MG63 (cell line): ENCODE data around the gene NEDD8. TPM values are rescaled to one million over a fixed set of nuclear protein-coding genes. Genes with fewer than 3 reads are reported as not detected.

ENCODE experiments used
- DNase-seq: peaks from one replicate; pipeline ENCODE4 v3.0.0-alpha.2; 2020
- H3K27me3 ChIP-seq: fragments of 250-450 bp; sonication (Bioruptor Pico); 2 replicates; pipeline ENCODE4 v1.5.1; 2020; ENCODE audit warnings: mild to moderate bottlenecking, moderate library complexity
- H3K36me3 ChIP-seq: fragments of 250-450 bp; sonication (Bioruptor Pico); 2 replicates; pipeline ENCODE4 v1.5.1; 2020; ENCODE audit warnings: mild to moderate bottlenecking, moderate library complexity
- H3K4me3 ChIP-seq: fragments of 250-450 bp; sonication (Bioruptor Pico); 2 replicates; pipeline ENCODE4 v1.5.1; 2020; ENCODE audit warnings: mild to moderate bottlenecking, moderate library complexity
- H3K9me3 ChIP-seq: fragments of 250-450 bp; sonication (Bioruptor Pico); 2 replicates; pipeline ENCODE4 v1.5.1; 2020; ENCODE audit warnings: mild to moderate bottlenecking, moderate library complexity
- total RNA-seq: library from RNA; depleted of rRNA; stranded (reverse); fragments of >200 nt; shearing (Covaris generic); gene quantifications from 2 replicates; pipeline ENCODE4 v1.2.3, GENCODE V29; 2014; ENCODE audit warnings: low replicate concordance

NEDD8 gene
- total RNA-seq, 1 experiment from 2014 or later: 138 TPM

DNA sequence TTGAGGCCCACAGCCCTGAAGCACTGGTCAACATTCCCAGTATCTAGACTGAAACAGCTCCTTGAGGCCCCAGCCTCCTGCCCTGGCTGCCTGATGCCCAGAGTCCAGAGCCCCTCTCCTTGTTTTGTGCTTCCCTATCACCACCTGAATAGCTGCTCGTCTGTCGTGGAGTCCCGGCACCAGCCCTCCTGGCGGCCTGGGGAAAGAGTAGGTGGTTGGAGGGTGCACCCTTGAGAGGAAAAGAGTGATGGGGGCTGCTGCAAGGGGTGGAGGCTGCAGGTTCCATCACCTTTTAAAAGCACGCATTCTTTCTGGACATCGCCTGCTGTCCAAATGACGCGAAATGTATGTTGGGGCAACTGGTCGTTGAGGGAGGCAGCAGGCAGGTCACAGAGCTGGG is 36.1 kb upstream of the NEDD8 start:
- Histone ChIP-seq H3K4me3 (no peak overlapping the region), H3K27me3 (no peaks in the 10 kb centered on the region), H3K36me3 (no peaks in the 10 kb centered on the region), H3K9me3 (no peaks in the 10 kb centered on the region)
- DNase-seq: no peak

DNA sequence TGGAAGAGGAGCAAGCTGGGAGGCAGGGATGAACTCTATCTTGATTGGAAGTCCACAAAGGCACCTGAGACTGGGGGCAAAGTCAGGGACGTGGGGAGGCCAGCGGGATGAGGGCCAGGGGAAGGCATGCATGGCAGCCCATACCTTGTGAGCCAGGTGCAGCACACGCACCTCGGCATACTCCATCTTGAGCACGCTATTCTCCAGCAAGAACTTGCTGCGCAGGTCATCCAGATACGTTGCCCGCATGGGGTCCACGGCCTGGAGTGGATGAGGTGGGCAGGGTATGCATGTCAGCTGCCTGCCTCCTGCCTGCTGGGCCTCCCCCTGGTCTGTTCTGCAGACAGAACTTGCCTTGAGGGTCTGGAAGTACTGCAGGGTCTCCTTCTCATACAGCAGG is 35.3 kb upstream of the NEDD8 start:
- no peaks in the 10 kb centered on the region for H3K9me3 ChIP-seq
- H3K36me3 ChIP-seq: no peaks in the 10 kb centered on the region
- no peak overlapping the region for H3K4me3 ChIP-seq
- no peaks in the 10 kb centered on the region for H3K27me3 ChIP-seq
- no peak for DNase-seq

DNA sequence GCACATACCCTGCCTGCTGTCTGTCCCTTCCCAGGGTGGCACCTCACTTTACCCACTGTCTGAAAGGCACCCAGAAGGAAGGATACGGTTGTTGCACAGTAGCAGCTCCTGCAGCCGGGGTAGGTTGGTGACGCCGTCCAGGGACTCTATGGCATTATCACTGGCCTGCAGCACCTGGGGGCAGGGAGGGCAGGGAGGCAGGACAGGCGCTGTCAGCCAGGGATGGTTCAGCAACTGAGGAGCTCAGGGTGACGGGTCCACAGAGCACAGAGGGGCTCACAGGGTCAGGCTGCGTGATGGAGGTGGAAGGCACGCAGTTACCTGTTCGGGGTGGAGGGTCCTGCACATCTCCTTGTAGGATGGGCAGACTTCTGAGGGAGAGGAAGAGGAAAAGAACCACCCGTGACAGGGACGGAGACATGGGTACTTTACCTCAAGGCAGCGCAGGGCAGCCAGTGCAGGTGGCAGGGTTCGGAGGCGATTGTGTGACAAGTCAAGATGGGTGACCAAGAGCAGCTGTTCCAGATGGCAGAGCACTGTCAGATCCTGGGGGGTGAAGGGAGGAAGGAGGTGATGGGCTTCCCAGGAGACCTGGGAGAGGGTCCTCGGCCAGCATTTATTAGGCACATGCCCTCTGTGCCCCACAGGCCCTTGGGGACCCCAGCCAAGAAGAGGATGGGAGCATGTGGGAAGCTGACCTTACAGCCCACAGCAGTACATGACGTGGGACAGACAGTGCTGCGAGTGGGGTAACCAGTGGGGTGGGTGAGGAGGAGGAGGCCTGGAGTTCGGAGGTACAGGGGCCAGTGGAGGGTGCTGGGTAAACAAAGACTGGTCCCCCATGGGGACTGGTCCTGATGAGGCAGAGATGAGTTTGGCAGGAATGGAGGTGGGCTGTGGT is 34.4 kb upstream of the NEDD8 start:
- Histone ChIP-seq H3K4me3 (no peak overlapping the region), H3K27me3 (no peaks in the 10 kb centered on the region), H3K9me3 (no peaks in the 10 kb centered on the region), H3K36me3 (no peaks in the 10 kb centered on the region)
- no peak for DNase-seq

DNA sequence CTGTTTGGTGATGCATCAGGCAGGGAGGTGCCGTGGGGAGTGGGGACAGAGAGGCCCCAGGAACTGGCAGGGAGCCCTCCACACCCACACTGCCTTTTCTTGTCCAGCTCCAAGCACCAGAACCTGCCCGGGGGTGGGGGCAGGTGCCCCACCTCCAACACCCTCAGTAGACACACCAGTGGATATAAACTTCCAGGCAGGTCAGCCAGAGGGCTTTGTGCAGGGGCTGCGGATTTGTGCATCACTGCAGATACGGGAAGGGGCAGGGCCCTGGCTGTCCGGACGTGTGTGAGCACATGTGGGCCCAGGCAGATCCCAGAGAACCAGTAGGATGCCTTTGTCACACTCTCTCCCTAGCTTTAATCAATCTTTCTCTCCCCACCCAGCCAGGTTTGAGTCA is 32.1 kb upstream of the NEDD8 start:
- H3K9me3 ChIP-seq: no peaks in the 10 kb centered on the region
- H3K4me3 ChIP-seq: no peak overlapping the region
- DNase-seq: no peak
- H3K27me3 ChIP-seq: no peaks in the 10 kb centered on the region
- H3K36me3 ChIP-seq: no peaks in the 10 kb centered on the region

DNA sequence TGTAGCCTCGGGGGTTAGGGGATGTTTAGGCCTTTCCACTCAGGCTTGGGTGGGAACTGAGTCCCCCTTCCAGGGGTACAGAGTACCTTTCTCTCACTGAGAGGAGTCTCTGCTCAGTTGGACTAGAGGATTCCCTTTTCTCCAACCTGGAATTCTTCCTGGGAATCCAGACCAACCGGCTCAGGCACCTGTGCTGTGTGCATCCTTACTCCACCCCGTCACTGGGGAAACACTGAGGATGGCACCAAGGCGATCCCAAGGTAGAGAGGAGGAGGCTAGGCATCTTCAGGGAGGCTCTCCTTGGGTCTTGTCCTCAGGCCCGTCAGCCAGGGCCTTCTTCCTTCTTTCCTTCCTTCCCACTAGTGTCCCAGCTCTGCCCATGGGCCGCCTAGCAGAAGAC is 31.7 kb upstream of the NEDD8 start:
- Histone ChIP-seq H3K36me3 (no peaks in the 10 kb centered on the region), H3K9me3 (no peaks in the 10 kb centered on the region), H3K27me3 (no peaks in the 10 kb centered on the region), H3K4me3 (no peak overlapping the region)
- DNase-seq: no peak

DNA sequence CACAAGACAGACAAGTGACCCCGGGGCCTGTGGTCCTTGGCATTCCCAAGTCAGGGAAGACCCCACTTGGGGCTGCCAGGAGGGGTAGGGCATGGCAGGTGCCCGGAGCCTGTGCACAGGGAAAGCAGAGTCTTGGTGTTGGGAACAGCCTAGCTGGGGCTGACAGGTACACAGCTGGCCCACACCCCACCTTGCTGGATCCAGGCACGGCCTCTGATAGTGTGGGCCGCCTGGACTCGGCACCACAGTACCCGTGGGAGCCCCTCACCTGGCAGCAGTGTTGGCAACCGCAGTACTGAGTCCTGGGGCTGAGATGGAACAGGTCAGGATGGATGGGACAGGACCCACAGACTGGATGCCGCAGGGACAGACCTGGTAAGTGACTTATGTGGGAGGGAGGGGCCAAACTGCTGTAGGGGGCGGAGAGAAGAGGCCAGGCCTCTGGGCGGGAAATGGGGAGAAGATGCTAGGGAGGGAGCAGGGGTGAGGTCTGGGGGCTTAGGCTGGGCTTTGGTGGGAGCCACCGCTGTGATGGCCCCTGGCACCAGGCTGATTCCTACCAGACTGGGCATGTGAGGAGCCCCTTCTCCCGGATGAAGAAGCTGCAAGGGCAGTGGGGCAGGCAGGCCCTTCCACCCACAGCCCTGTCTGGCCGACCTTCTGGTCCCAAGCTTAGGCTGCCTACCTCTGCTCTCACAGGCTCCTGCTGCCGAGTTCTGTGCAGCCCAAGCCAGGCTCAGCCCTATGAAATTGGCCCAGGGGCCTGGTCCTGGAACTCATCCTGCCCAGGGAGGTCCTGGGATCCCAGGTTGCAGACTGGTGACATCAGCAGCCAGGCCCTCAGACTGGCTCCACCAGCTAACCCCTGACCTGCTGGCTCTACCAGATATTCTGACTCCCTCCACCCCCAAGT is 30.9 kb upstream of the NEDD8 start, which contains the start of gene TGM1:
Gene TGM1 (minus strand): TSS at position 357 of the 913 bp plus-strand sequence. CDS start 825 bp downstream, outside the sequence.
- Histone ChIP-seq H3K9me3 (no peaks in the 10 kb centered on the region), H3K36me3 (no peaks in the 10 kb centered on the region), H3K4me3 (no peak within 1 kb of the TSS), H3K27me3 (no peaks in the 10 kb centered on the region)
- DNase-seq: no peak

DNA sequence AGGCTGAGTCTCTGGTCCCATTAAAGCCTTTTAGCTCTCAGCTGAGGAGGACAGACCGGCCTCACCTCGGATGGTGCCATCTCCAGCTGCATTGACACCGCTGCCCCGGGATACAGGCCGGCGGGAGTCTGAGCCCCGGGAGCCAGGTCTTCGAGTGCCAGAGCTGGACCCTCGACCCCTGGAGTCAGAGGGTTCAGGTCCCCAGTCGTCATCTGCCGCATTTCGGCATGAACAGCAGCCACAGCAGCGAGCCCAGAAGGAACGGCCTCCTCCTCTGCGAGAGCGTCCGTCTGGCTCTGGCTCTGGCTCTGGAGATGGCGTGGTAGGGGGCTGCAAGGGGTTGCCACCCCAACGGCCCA is 29.8 kb upstream of the NEDD8 start:
- DNase-seq: no peak
- H3K36me3 ChIP-seq: no peaks in the 10 kb centered on the region
- H3K9me3 ChIP-seq: no peaks in the 10 kb centered on the region
- no peak overlapping the region for H3K4me3 ChIP-seq
- H3K27me3 ChIP-seq: no peaks in the 10 kb centered on the region

DNA sequence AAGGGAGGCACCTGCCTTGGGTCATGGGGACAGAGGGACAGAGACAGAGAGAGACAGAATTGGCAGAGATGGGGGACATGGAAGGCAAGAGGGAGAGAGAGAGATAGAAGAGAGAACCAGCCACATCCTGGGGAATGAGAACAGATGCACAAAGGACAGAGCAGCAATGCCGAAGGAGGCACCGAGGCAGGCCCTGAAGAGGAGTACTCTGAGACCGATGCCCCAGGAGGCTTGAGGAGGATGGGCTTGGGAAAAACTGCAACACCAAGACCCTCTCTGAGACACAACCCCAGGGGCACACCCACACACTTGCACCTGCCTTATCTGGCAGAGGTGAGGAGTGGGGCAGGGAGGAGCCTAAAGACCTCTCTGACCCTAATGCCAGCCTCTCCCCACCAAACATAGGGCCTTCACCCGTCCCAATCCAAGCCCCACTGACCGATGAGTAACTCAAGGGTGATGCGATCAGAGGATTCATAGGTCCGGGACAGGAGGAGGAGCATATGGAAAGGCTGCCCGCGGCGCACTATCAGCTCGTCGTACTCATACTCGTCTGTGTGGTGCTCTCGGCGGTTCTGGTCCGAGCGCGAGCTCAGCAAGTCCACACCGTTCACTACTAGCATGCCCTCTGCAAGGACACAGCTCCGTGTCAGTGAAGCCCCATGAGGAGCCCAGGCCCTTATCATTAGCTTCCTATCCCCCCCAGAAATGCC is 29.2 kb upstream of the NEDD8 start:
- Histone ChIP-seq H3K36me3 (no peaks in the 10 kb centered on the region), H3K4me3 (no peak overlapping the region), H3K27me3 (no peaks in the 10 kb centered on the region), H3K9me3 (no peaks in the 10 kb centered on the region)
- no peak for DNase-seq

DNA sequence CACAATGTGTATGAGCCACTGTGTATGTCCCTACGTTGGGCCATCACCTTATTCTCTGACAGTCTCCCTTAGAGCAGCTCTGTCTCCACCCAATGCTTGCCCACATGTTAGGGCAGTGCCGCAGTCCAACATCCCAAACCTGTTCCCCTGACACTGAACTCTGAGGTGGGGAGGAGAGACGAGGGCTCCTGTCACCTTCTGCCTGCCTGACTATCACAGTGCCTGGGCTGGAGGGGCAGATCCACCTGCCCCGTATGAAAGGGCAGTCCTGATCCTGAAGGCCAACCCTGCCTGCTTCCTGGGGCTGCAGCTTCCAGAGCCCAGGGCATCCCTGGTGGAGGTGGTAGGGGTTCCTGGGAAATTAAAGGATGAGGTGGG is 28.6 kb upstream of the NEDD8 start:
- DNase-seq: no peak
- no peaks in the 10 kb centered on the region for H3K27me3 ChIP-seq
- no peaks in the 10 kb centered on the region for H3K36me3 ChIP-seq
- H3K4me3 ChIP-seq: no peak overlapping the region
- H3K9me3 ChIP-seq: no peaks in the 10 kb centered on the region

DNA sequence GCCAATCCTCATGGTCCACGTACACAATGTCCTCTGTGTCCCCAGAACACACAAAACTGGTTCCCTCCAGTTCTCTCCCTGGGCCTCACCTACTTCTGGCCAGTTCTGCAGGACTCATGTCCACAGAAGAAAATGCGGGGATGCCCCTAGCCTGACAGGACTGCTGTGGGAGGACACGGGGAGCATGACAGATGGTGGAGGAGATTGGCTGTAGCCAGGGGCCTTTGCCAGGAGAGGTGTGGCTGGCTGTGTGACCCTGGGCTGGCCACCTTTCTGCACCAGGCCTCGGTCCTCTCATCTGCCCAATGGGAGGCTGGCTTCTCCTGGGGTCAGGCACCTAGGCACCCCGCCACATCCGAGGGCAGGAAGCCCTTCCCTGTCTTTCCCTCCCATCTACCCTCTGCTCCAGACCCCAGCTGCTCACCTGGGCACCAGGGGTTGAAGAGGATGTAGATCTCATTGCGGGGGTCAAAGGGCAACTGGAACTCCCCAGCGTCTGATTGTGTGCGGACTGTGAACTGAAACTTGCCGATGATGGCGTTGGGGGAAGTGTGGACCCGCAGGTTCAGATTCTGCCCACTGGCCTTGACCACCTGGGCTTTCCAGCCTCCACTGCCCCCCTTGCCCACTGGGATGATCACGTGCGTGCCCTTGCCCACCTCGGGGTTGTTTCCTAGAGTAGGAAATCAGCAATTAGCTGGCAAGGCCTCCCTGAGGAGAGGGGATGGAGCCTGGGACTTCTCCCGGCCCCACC is 28.0 kb upstream of the NEDD8 start:
- no peaks in the 10 kb centered on the region for H3K27me3 ChIP-seq
- H3K4me3 ChIP-seq: no peak overlapping the region
- DNase-seq: no peak
- H3K9me3 ChIP-seq: no peaks in the 10 kb centered on the region
- no peaks in the 10 kb centered on the region for H3K36me3 ChIP-seq

DNA sequence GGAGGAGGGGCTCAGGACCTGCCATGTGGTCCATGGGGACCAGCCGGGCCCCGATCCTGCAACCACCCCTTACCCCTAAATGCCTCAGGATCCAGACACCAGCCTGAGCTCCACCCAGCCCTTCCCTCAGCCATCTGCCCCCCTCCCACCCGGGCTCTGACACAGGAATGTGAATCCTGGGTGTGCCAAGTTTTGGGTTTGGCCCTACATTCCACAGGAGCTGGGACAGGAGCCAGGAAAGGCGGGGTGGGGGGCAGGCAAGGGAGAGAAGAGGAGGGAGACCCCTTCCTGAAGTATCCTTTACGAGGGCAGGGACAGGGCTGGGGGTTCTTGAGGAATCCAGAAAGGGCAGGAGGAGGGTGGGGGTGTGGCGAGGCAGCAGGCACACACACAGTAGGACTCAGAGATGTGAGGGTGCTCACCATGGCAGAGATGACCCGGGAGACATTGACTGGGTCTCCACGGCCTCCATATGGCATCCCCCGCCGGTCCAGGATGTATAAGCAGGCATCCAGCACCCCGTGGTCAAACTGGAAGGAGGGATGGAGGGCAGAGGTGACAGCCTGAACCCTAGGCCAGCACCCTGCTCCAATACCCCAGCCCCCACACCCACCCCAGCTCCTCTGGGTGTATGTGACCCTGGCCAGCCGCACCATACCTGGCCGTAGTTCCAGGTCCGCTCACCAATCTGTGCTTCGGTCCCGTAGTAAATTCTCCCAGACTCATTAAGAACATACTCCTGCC is 27.3 kb upstream of the NEDD8 start:
- H3K4me3 ChIP-seq: no peak overlapping the region
- no peaks in the 10 kb centered on the region for H3K27me3 ChIP-seq
- DNase-seq: peak; percentile 59
- no peaks in the 10 kb centered on the region for H3K36me3 ChIP-seq
- no peaks in the 10 kb centered on the region for H3K9me3 ChIP-seq

DNA sequence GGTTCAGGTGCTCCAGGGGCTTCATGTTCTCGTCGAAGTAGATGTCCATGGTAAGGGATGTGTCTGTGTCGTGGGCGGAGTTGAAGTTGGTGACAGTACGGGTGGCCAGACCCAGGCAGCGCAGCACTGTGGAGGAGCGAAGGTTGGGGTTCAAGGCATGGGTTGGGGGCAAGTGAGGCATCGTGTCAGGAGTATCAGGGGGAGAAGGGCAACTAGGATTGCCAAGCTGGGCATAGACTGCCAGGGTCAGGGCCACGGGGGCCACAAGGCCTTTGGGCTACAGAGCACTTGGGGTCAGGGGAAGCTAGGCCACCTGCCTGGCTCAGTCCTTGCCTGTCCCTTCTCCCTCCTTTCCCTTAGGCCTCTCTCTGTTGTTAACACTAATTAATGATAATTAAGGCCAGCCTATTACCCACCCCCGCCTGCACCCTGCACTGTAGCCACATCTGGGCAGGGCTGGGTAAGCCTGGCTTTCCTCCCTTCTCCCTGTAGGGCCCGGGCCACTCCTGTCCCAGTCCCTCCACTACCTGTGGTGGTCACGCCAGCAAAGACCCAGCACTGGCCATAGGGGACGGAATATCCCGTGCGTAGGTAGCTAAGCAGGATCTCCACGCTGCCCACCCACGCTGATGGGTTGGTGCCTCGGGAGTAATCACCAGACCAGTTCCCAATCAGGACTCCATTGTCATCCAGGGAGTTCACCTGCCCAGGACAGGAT is 26.5 kb upstream of the NEDD8 start:
- H3K27me3 ChIP-seq: no peaks in the 10 kb centered on the region
- no peaks in the 10 kb centered on the region for H3K36me3 ChIP-seq
- no peaks in the 10 kb centered on the region for H3K9me3 ChIP-seq
- no peak for DNase-seq
- H3K4me3 ChIP-seq: no peak overlapping the region

DNA sequence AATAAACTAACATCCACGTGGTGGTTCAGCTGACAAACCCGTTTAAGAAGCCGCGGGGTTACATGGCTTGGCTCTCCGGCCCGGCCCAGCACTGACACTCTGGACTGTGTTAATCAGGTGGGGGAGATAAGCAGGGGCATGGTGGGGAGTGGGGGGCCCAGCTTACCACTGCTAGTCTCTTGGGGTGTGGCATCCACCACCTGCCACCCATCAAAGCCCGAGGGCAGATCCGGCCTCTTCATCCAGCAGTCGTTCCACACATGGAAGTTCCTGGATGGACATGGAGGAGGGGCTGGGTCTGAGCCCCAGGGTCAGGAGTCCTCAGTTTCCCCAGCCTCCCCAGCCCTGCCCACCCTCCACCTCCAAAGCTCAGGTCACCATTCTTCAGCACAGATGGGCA is 26.0 kb upstream of the NEDD8 start:
- no peak for DNase-seq
- Histone ChIP-seq H3K27me3 (no peaks in the 10 kb centered on the region), H3K4me3 (no peak overlapping the region), H3K9me3 (no peaks in the 10 kb centered on the region), H3K36me3 (no peaks in the 10 kb centered on the region)

DNA sequence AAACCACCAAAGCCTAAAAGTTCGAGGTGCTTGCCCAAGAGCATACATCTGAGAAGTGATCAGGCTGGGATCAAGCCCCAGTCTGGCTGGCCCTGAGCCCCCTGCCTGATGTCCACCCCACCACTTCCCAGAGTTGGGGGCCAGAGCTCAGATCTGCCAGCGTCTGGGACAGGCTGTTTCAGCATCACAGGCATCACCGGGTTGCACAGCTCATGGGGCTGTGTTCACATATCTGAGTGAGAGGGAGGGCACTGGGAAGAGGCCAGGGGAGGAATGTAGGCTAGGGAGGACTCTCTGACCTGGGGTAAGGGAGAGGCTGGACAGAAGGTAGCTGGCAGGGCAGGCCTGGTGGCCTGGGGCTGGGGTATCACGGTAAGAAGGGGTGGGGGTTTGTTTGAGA is 24.8 kb upstream of the NEDD8 start:
- DNase-seq: no peak
- Histone ChIP-seq H3K27me3 (no peaks in the 10 kb centered on the region), H3K4me3 (no peak overlapping the region), H3K36me3 (no peaks in the 10 kb centered on the region), H3K9me3 (no peaks in the 10 kb centered on the region)

DNA sequence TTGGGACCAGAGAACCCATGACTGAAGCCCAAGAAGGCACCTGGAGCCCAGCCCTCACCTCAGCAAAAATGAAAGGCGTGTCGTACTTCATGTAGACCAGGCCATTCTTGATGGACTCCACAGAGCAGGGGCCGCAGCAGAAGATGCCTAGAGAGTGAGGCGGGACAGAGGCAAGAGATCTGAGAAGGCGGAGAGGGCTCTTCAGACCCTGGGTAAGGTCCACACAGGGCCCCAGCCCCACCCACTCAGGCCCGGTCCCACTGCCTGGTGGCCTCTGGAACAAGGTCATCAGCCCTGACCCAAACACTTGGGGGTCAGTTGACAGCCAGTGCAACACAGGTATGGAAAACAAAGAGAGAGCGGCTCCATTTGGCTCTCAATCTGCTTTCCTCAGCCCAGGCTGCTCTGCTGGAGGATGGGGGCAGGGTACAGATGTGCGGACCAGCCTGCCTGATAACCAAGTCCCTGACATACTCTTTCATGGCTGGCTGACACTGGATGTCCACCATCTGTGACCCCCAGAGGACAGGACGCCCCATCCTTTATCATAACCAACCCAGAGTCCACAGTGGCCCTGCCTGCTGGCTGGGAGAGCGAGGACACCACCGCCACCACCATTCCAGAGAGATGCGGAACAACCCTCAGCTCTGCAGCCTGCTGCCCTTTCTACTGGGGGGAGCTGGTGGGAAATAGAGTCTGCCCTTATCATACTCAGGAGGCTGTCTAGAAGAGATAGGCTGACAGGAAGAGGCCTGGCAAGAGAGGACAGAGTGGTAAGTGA is 24.0 kb upstream of the NEDD8 start:
- no peak for DNase-seq
- no peak overlapping the region for H3K4me3 ChIP-seq
- H3K36me3 ChIP-seq: no peaks in the 10 kb centered on the region
- no peaks in the 10 kb centered on the region for H3K9me3 ChIP-seq
- no peaks in the 10 kb centered on the region for H3K27me3 ChIP-seq
